ENCODE measurements around the gene NDUFS8. TPM values are rescaled to one million over a fixed set of nuclear protein-coding genes. Genes with fewer than 3 reads are reported as not detected.

Gene NDUFS8
- total and polyA plus RNA-seq, 10 of the 15 experiments (the other 5 are each of a cell fraction or from before 2014, with no cell fraction given) = 17.6 to 308 (median 120) TPM

DNA sequence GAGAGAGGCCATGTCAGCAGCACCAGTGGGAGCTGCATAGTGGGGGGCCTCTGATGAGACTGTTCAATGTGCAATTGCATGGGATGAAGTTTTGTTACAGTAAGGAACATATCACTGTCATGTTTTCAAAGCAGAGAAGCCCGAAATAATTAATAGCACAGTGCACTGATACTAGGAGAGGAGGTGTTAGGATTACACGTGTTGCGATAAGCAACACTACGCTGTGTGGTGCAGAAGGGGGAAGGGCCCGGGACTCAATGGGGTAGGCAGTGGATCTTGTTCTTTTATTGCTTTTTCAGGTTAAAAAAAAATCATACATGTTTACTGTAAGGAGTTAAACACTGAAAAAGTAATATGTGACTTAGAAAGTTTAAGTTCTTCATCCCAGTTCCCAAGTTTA lies 37.5 kb downstream of the NDUFS8 start:
- WGBS (ENCODE audit: insufficient coverage, insufficient replicate concordance, low lambda C conversion rate, missing lambda C conversion rate) = 96% methylated on average over 5 of the region's 5 CpGs
- H4K20me1 ChIP-seq (ENCODE audit: control insufficient read depth, insufficient read depth) = no peaks in the 10 kb centered on the region

More for the DNA sequence above, 37.5 kb downstream of the NDUFS8 start:
- DNase-seq (ENCODE audit: low read depth, low spot score) (no peak), FAIRE-seq (no peak), ATAC-seq (no peak)
- BruUV-seq (replicated peaks) = no TSS peak
- no peak overlapping the region for H2AFZ ChIP-seq (ENCODE audit: control insufficient read depth, low read depth, low read length)
- intact Hi-C loops (cut with micrococcal nuclease; ENCODE audit: unreplicated experiment) = no loop called here
- H3K79me2 ChIP-seq (ENCODE audit: control insufficient read depth, insufficient read depth, low read length) = no peaks in the 10 kb centered on the region
- in situ Hi-C loops (cut with MboI) = no loop called here
- no peaks in the 10 kb centered on the region for H3K4me1 ChIP-seq (ENCODE audit: control insufficient read depth, insufficient read depth, low read length)
- TF ChIP-seq PRDM15 (CRISPR knock-in tag; IDR thresholded peaks at IDR 0.05) (no peak), EZH2 (IDR thresholded peaks at IDR 0.05; ENCODE audit: borderline replicate concordance, control insufficient read depth, low read depth, low read length) (no peak), ZBTB4 (CRISPR knock-in tag; IDR thresholded peaks at IDR 0.05) (no peak), HDAC6 (IDR thresholded peaks at IDR 0.05; ENCODE audit: unreplicated experiment) (no peak), CHD4 (IDR thresholded peaks at IDR 0.05) (no peak), NFYA (IDR thresholded peaks at IDR 0.05; ENCODE audit: borderline replicate concordance, low read depth, low read length) (no peak), GATAD2B (conservative IDR thresholded peaks at IDR 0.05; ENCODE audit: low read depth) (no peak), E2F8 (IDR thresholded peaks at IDR 0.05; ENCODE audit: low read depth, partially characterized antibody) (no peak), YY1 (IDR thresholded peaks at IDR 0.05; ENCODE audit: low read depth, low read length) (no peak), JUNB (IDR thresholded peaks at IDR 0.05) (no peak), PBX3 (IDR thresholded peaks at IDR 0.05; ENCODE audit: insufficient replicate concordance, low read depth, low read length) (no peak), NR2C2 (IDR thresholded peaks at IDR 0.05; ENCODE audit: borderline replicate concordance, control insufficient read depth, insufficient read length, low read depth) (no peak)
- no peak overlapping the region for H3K4me2 ChIP-seq (ENCODE audit: control insufficient read depth, insufficient read depth)
- H3K36me3 ChIP-seq (ENCODE audit: control insufficient read depth in 2 of 2, insufficient read depth in 2 of 2, low read length in 1 of 2) = peaks cover 17 to 43% of the 10 kb centered on the region in 2 experiments
- RAD21 ChIA-PET (ENCODE audit: unreplicated experiment) = no interaction called here
- no peak overlapping the region for H3K27ac ChIP-seq (ENCODE audit: control insufficient read depth, insufficient read depth)
- no peak overlapping the region for H3K9ac ChIP-seq (ENCODE audit: control insufficient read depth, insufficient read depth, low read length)
- H3K4me3 ChIP-seq = no peak overlapping the region
- SMC1A ChIA-PET (ENCODE audit: uncharacterized antibody, unreplicated experiment) = no interaction called here
- no peaks in the 10 kb centered on the region for H3K9me3 ChIP-seq (replicated peaks; ENCODE audit: control insufficient read depth, insufficient read depth, low read length)
- CTCF ChIA-PET = no interaction called here
- POLR2A ChIA-PET = no interaction called here
- no peaks in the 10 kb centered on the region for H3K27me3 ChIP-seq (replicated peaks in 1 of 2; ENCODE audit: control insufficient read depth in 2 of 2, insufficient read depth in 2 of 2, low read length in 1 of 2)

Measured in GM12878 (cell line).